Measurements from ENCODE around the gene MXD4. TPM values are rescaled to one million over a fixed set of nuclear protein-coding genes. Genes with fewer than 3 reads are reported as not detected.

The MXD4 gene
- total and polyA plus RNA-seq, 9 of the 15 experiments (the other 6 are each of a cell fraction or from before 2014, with no cell fraction given), result 0.06 to 13.5 (median 5.9) TPM

DNA sequence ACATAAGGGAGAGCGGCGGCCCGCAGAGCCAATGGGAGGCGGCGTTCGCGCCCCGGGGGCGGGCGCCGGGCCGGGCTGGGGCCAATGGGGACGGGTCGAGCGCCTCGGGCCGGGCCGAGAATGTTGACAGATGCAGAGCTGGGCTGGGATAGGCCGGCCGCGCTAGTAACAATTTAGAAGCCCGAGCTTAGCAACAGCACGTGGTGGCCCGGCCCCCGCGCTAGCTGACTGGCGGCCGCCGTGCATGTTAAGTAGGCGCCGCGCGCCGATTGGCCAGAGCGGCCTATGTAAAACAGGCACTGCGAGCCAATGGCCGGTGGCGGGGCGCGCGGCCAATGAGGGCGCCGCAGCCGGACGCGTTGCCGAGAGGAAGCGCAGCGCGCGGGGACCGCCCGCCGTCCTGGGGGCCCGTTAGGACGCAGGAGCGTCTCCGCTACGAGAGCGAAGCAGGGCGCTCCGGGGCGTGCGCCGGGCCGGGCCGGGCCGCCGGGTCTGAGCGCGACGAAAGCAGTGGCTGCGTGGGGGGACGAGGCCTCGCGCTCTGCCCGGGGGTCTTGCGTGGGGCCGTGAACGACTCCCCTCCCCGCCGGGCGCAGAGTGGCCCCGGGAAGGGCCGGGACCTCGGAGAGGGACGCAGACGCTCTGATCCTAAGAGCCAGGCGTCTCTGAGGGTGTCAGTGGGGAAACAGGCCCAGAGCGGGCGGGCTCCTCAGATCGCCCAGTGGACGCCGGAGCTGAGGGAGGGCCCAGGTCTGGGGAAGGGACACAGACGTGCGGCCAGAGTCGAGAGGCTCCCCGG is 435 bp upstream of the MXD4 start (continued):
- TF ChIP-seq, protein P1, sequence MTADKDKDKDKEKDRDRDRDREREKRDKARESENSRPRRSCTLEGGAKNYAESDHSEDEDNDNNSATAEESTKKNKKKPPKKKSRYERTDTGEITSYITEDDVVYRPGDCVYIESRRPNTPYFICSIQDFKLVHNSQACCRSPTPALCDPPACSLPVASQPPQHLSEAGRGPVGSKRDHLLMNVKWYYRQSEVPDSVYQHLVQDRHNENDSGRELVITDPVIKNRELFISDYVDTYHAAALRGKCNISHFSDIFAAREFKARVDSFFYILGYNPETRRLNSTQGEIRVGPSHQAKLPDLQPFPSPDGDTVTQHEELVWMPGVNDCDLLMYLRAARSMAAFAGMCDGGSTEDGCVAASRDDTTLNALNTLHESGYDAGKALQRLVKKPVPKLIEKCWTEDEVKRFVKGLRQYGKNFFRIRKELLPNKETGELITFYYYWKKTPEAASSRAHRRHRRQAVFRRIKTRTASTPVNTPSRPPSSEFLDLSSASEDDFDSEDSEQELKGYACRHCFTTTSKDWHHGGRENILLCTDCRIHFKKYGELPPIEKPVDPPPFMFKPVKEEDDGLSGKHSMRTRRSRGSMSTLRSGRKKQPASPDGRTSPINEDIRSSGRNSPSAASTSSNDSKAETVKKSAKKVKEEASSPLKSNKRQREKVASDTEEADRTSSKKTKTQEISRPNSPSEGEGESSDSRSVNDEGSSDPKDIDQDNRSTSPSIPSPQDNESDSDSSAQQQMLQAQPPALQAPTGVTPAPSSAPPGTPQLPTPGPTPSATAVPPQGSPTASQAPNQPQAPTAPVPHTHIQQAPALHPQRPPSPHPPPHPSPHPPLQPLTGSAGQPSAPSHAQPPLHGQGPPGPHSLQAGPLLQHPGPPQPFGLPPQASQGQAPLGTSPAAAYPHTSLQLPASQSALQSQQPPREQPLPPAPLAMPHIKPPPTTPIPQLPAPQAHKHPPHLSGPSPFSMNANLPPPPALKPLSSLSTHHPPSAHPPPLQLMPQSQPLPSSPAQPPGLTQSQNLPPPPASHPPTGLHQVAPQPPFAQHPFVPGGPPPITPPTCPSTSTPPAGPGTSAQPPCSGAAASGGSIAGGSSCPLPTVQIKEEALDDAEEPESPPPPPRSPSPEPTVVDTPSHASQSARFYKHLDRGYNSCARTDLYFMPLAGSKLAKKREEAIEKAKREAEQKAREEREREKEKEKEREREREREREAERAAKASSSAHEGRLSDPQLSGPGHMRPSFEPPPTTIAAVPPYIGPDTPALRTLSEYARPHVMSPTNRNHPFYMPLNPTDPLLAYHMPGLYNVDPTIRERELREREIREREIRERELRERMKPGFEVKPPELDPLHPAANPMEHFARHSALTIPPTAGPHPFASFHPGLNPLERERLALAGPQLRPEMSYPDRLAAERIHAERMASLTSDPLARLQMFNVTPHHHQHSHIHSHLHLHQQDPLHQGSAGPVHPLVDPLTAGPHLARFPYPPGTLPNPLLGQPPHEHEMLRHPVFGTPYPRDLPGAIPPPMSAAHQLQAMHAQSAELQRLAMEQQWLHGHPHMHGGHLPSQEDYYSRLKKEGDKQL (CRISPR knock-in tag; IDR thresholded peaks at IDR 0.05; ENCODE audit: borderline replicate concordance), result no peak
- TF ChIP-seq SLC30A9 (CRISPR knock-in tag; IDR thresholded peaks at IDR 0.05), result no peak
- TF ChIP-seq ZNF184 (CRISPR knock-in tag; IDR thresholded peaks at IDR 0.05), result no peak
- TF ChIP-seq NCOA1 (IDR thresholded peaks at IDR 0.05; ENCODE audit: low read depth), result no peak
- TF ChIP-seq SRSF1 (IDR thresholded peaks at IDR 0.05; ENCODE audit: low read depth, low read length), result no peak
- TF ChIP-seq, protein P2, sequence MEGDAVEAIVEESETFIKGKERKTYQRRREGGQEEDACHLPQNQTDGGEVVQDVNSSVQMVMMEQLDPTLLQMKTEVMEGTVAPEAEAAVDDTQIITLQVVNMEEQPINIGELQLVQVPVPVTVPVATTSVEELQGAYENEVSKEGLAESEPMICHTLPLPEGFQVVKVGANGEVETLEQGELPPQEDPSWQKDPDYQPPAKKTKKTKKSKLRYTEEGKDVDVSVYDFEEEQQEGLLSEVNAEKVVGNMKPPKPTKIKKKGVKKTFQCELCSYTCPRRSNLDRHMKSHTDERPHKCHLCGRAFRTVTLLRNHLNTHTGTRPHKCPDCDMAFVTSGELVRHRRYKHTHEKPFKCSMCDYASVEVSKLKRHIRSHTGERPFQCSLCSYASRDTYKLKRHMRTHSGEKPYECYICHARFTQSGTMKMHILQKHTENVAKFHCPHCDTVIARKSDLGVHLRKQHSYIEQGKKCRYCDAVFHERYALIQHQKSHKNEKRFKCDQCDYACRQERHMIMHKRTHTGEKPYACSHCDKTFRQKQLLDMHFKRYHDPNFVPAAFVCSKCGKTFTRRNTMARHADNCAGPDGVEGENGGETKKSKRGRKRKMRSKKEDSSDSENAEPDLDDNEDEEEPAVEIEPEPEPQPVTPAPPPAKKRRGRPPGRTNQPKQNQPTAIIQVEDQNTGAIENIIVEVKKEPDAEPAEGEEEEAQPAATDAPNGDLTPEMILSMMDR (IDR thresholded peaks at IDR 0.05 in 2 of 3, conservative IDR thresholded peaks at IDR 0.05 in 1 of 3; ENCODE audit: insufficient read depth in 2 of 3, low read depth in 1 of 3, low read length in 3 of 3), result no peak
- no peak for TF ChIP-seq SNIP1 (IDR thresholded peaks at IDR 0.05; ENCODE audit: low read depth)
- no peak for TF ChIP-seq KAT7 (CRISPR knock-in tag; IDR thresholded peaks at IDR 0.05; ENCODE audit: borderline replicate concordance)
- TF ChIP-seq POLR2G (IDR thresholded peaks at IDR 0.05; ENCODE audit: low read depth, low read length), result peak; percentile 97
- TF ChIP-seq ZHX1 (conservative IDR thresholded peaks at IDR 0.05; ENCODE audit: low read length), result no peak
- peak; percentile 28; the same call in 1 of the 2 replicates for TF ChIP-seq ETS1 (conservative IDR thresholded peaks at IDR 0.05; ENCODE audit: control insufficient read depth, low read depth, low read length)
- TF ChIP-seq, protein P3, sequence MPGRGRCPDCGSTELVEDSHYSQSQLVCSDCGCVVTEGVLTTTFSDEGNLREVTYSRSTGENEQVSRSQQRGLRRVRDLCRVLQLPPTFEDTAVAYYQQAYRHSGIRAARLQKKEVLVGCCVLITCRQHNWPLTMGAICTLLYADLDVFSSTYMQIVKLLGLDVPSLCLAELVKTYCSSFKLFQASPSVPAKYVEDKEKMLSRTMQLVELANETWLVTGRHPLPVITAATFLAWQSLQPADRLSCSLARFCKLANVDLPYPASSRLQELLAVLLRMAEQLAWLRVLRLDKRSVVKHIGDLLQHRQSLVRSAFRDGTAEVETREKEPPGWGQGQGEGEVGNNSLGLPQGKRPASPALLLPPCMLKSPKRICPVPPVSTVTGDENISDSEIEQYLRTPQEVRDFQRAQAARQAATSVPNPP (IDR thresholded peaks at IDR 0.05; ENCODE audit: borderline replicate concordance, insufficient read depth, insufficient read length), result no peak
- TF ChIP-seq EWSR1 (IDR thresholded peaks at IDR 0.05; ENCODE audit: borderline replicate concordance, low read depth, partially characterized antibody), result no peak
- TF ChIP-seq EHMT2 (IDR thresholded peaks at IDR 0.05), result no peak

Data from K562 (cell line).